ENCODE results near the gene ARID3C.

DNA sequence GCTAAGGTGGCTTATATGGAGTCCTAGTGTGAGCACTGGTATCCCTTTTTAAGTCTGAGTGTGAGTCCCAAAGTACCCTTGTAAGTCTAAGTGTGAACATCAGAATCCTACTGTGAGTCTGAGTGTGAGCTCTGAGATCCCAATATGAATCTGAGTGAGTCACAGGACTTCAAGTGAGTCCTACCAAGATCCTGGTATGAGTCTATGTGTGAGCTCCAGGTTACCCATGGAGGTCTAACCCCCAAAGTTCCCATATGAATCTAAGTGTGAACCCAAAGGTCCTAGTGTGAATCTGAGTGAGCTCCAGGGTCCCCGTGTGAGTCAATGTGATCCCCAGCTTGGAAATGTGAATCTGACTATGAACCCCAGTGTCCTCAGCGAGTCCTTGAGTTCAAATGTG, 41.6 kb downstream of the ARID3C start:
- TF ChIP-seq CTCF (IDR thresholded peaks at IDR 0.05): no peak
- TF ChIP-seq EP300 (IDR thresholded peaks at IDR 0.05): no peak
- TF ChIP-seq POLR2AphosphoS5 (IDR thresholded peaks at IDR 0.05): no peak
- TF ChIP-seq POLR2A (IDR thresholded peaks at IDR 0.05): no peak

Measured in gastroesophageal sphincter (tissue), 3 donors.